ENCODE data around the gene TMPRSS11D.

Gene TMPRSS11D, protein sequence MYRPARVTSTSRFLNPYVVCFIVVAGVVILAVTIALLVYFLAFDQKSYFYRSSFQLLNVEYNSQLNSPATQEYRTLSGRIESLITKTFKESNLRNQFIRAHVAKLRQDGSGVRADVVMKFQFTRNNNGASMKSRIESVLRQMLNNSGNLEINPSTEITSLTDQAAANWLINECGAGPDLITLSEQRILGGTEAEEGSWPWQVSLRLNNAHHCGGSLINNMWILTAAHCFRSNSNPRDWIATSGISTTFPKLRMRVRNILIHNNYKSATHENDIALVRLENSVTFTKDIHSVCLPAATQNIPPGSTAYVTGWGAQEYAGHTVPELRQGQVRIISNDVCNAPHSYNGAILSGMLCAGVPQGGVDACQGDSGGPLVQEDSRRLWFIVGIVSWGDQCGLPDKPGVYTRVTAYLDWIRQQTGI

DNA sequence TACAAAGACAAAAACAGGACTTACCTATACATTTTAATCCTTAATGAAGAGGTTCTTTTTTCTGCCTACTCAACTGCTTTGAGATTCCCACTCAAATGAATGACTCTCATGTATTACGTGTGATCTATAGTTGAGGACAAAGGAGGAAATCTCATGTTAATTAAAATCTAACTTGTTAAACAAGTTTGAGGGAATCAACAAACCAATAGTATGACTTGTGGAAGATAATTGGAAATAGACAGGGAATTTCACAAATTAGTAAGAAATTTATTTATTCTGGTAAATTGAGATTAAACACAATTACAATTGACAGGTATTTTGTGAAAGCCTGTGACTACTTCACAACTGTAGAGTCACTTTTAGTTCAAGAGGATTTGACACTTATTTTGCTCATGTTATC lies at the start of gene TMPRSS11D:
TSS of gene TMPRSS11D (minus strand) at position 101 of the 400 bp plus-strand sequence. CDS start at position 32, 69 bp downstream.
- no peak for DNase-seq

- DNase-seq: no peak
Measured at GRCh38 chr4:67933038-67933437, 49.2 kb upstream of the TMPRSS11D start.

GRCh38 chr4:67931256-67931655 lies 47.5 kb upstream of the TMPRSS11D start:
- DNase-seq: no peak

DNA sequence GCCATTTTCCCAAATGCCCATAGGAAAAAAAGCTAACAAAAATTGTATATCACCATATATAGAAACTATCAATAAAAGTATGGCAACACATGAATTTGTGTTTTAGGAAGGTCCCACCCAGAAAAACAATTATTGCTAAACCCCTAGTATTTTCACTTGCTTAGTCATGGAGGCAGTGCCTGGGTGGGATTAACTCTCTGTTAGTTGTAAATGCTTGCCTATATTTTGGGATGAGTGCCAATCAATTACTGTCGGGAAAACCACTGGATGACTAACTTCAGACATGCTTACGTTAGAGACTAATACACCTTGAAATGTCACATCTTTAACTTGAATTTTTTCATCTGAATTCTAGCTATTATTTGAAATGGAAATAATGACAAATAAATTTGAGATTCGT lies 45.6 kb upstream of the TMPRSS11D start:
- DNase-seq: no peak

GRCh38 chr4:67928546-67928945 lies 44.7 kb upstream of the TMPRSS11D start:
- DNase-seq: no peak

DNA sequence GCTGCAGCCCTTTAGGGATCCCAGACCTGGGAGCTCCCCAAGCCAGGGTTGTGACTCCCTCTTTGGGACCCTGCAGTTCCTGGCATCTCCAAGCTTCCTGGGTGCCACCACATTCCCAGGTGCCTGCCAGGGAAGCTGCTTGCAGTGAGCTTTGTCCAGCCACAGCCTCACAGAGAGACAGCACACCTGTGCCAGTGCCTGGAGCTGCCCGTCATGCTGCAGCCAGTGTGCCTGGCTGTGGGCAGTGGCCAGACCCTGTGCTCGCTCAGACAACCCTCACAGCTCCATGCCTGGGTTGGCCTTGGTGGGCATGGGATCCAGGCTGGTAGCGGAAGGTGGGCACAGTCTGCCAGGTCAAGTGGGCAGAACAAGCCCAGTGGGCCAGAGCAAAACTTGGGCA lies 43.4 kb upstream of the TMPRSS11D start:
- no peak for DNase-seq

GRCh38 chr4:67926485-67926884 lies 42.7 kb upstream of the TMPRSS11D start:
- no peak for DNase-seq

- no peak for DNase-seq
Measured at GRCh38 chr4:67922697-67923096, 38.9 kb upstream of the TMPRSS11D start.

DNA sequence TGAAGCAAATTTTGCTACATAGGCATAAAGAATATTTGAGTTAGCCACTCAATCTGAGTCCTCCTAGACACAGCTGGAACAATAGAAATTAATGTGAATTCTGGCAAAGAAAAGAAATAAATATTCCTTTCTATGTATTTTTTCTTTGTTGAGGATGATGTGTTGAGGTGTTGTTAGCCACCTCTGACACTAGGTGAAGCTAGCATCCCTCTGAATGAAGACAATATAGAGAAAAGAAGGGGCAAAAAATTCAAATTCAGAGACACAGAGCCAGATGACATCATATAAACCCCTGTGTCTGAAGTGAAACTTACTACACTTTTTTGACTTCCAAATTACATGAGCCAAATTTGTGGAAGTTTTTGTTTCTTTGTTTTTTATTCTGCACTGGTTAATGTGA lies 34.6 kb upstream of the TMPRSS11D start:
- no peak for DNase-seq

DNA sequence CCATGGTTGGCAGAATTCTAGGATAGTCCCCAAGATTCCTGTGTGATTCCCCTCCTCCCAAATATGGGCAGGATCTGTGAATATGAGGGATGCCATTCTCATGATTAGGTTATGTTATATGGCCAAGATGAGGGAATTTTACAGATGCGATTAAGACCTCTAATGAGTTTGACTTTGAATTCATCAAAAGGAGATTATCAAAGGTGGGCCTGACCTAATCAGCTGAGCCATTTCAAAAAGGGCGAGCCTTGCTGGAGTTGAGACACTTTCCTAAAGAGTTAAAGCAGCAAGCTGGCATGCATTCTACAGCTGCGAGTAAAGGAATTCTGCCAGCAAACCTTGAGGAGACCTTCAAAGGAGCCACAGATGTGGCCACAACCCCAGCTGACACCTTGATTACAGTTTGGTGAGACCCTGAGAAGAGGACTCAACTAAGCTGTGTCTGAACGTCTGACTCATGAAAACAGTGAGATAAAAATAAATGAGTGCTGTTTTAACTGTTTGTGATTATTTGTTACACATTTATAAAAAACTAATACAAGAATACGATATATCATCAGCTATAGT lies 31.7 kb upstream of the TMPRSS11D start:
- no peak for DNase-seq

DNA sequence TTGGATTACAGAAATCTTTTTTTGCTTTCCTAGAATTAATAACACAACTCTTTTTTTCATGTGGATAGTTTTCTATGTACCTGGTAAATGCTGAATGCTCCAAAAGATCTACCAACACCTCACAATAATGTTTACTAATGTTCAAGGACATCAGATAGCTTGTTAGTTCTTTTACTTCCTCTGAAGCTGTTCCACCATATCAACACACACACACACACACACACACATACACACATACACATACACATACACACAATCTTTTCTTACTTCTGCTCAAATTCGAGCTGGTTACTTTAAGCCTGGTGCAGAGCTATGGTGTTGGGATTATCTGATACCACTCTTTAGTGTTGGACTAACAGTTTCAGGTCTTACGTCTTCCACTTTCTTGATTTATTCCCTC lies 28.3 kb upstream of the TMPRSS11D start:
- no peak for DNase-seq

- no peak for DNase-seq
Measured at GRCh38 chr4:67911638-67912037, 27.8 kb upstream of the TMPRSS11D start.

DNA sequence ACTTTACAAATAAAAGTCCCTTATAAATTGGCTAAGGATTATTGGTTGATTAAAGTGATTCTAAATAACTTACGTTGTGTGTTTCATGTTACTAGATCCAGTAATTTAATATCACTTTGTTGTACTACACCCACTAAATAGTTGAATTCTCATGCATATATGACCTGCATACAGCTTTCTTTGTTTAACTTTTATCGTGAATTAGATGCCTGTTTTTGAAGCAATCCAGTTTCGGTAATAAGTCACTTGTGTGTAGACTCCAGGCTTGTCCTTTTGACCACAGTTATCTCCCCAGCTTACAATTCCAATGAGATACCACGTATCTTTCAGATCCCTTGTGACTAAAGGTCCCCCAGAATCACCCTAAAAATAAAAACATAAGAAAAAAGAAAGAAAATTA lies 27.3 kb upstream of the TMPRSS11D start:
- no peak for DNase-seq

DNA sequence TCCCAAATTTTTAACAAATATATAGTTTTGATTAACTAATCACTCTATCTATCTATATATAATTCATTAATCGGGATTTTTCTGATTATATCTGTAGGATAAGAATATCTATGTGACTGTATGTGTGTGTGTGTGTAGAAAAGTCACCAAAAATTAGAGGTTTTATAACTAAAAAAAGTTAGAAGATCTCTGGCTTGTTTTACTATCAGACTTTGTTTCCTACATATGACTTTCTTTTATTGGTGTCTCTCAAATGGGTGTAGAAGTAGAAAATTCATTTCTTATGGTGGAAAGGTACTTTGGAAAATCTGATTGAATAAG lies 26.7 kb upstream of the TMPRSS11D start:
- no peak for DNase-seq

GRCh38 chr4:67909905-67910584 lies 26.2 kb upstream of the TMPRSS11D start:
- no peak for DNase-seq

- DNase-seq: no peak
Measured at GRCh38 chr4:67907650-67908049, 23.8 kb upstream of the TMPRSS11D start.

DNA sequence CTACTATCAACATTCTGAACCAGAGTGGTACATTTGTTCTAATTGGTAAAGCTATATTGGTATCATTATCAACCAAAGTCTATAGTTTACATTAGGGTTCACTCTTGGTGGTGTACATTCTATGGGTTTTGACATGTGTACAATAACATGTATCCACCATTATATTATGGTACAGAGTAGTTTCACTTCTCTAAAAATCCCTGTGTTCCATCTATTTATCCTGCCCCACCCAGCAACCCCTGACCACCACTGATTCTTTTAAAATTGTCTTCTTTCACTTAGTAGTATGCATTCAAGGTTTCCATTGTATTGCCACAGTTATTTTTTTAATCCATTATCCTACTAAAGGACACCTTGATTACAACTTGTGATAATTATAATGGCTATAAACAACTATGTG lies 15.3 kb upstream of the TMPRSS11D start:
- DNase-seq: no peak

DNA sequence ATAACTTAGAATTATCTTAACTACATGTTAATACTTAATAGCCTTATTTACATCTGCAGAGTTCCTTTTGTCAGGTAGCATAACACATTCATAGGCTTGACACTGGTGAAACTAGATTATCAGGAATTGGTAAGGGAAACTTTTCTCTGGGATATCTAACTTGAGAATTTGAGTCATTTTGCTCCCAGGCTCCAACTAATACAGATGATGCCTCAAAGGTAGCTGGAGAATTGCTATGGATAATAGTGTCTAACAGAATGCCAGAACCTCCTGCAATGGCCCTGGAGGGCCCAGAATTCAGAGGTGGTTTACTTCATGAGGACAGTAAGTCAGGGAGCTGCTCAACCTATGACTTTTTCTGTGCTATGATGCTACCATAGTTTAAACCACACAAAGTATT lies 13.9 kb upstream of the TMPRSS11D start:
- no peak for DNase-seq

GRCh38 chr4:67896421-67897065 lies 12.7 kb upstream of the TMPRSS11D start:
- DNase-seq: no peak

GRCh38 chr4:67894659-67895058 lies 10.9 kb upstream of the TMPRSS11D start:
- no peak for DNase-seq

GRCh38 chr4:67892905-67893304 lies 9.1 kb upstream of the TMPRSS11D start:
- no peak for DNase-seq

- no peak for DNase-seq
Measured at GRCh38 chr4:67892253-67892652, 8.5 kb upstream of the TMPRSS11D start.

DNA sequence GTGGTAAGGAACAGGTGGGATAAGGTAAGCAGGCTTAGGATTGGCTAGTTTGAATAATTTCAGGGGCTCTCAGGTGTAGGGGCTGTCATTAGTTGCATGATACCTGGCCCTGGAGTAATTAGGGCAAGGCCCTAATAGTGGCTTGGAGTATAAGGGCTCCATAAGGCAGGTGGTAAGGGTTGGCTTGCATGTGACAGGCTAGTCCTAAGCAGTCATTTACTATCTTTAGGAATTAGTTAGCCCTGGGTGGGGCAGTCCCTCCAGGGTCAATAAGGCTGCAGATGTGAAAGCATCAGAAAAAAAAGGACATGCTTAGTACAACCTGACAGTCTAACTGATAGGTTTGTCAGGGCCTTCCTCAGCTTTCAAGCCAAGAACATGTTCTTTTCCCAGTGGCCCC lies 7.8 kb upstream of the TMPRSS11D start:
- DNase-seq: no peak

- DNase-seq: no peak
Measured at GRCh38 chr4:67886281-67886680, 2.5 kb upstream of the TMPRSS11D start.
